Vagina (tissue), 2 donors: Measurements from ENCODE around the gene GPR156.
"Not testable (repeated sequence)": the region's sequence is repeated elsewhere in the genome, so short reads cannot be mapped to it uniquely, and the experiment has no call there.

Experiments used
- POLR2A ChIP-seq, 2 donors: fragments of 450-650 bp; IDR thresholded peaks; one replicate each; pipeline ENCODE4 v1.6.1; 2017; ENCODE audit warnings: antibody characterized with exemption in 2 of 2, mild to moderate bottlenecking in 2 of 2, moderate library complexity in 2 of 2
- POLR2AphosphoS5 ChIP-seq, 2 donors: sonication (generic); formaldehyde crosslinking; IDR thresholded peaks; one replicate each; pipeline ENCODE4 v1.9.0; 2017; ENCODE audit warnings: antibody characterized with exemption in 2 of 2, mild to moderate bottlenecking in 2 of 2, low read depth in 1 of 2; ENCODE audit not compliant: insufficient read depth in 1 of 2
- TF ChIP-seq, protein P1 (sequence below), 3 experiments: fragments of 450-650 bp in 2 of 3; fragments of 200-600 bp in 1 of 3; sonication (generic) in 1 of 3; IDR thresholded peaks; one replicate each; pipeline ENCODE4 v1.5.1; 2017 to 2019; ENCODE audit warnings: antibody characterized with exemption in 3 of 3, mild to moderate bottlenecking in 2 of 3, moderate library complexity in 2 of 3

DNA sequence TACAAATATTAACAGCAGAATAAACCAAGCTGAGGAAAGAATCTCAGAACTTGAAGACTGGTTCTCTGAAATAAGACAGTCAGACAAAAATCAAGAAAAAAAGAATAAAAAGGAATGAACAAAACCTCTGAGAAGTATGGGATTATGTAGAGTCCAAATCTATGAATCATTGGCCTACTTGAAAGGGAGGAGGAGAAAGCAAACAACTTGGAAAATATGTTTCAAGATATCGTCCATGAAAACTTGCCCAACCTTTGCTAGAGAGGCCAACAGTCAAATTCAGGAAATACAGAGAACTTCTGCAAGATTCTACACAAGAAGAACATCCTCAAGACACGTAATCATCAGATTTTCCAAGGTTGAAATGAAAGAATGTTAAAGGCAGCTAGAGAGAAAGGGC is 6.5 kb upstream of the GPR156 start:
- TF ChIP-seq, protein P1, sequence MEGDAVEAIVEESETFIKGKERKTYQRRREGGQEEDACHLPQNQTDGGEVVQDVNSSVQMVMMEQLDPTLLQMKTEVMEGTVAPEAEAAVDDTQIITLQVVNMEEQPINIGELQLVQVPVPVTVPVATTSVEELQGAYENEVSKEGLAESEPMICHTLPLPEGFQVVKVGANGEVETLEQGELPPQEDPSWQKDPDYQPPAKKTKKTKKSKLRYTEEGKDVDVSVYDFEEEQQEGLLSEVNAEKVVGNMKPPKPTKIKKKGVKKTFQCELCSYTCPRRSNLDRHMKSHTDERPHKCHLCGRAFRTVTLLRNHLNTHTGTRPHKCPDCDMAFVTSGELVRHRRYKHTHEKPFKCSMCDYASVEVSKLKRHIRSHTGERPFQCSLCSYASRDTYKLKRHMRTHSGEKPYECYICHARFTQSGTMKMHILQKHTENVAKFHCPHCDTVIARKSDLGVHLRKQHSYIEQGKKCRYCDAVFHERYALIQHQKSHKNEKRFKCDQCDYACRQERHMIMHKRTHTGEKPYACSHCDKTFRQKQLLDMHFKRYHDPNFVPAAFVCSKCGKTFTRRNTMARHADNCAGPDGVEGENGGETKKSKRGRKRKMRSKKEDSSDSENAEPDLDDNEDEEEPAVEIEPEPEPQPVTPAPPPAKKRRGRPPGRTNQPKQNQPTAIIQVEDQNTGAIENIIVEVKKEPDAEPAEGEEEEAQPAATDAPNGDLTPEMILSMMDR (IDR thresholded peaks at IDR 0.05), result not testable (repeated sequence)
- TF ChIP-seq POLR2AphosphoS5 (IDR thresholded peaks at IDR 0.05; ENCODE audit: insufficient read depth in 1 of 2, low read depth in 1 of 2); POLR2A (IDR thresholded peaks at IDR 0.05): not testable (repeated sequence)
